GM19438 (cell line): ENCODE measurements around the gene CNMD.
"Not testable (repeated sequence)": the region's sequence is repeated elsewhere in the genome, so short reads cannot be mapped to it uniquely, and the experiment has no call there.

Experiments
- ATAC-seq: cut with Tn5 transposase; IDR thresholded peaks from one replicate; pipeline ENCODE4 v1.9.1; 2021; ENCODE audit warnings: low read depth; ENCODE audit not compliant: unreplicated experiment

Gene CNMD

DNA sequence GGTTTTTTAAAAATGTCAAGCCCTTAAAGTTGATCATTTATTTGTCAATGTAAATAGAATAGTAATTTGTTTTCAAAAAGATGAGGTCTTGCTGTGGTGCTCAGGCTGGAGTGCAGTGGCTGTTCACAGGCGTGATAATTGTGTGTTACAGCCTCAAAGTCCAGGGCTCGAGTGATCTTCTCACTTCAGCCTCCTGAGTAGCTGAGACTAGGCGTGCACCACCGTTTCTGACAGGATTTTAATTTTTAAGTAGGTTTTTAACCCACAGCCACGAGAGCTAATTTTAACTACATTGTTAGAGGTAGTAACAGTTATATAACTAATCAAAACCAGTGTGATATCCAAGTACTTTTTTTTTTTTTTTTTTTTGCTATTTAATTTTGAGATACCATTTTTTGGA is 43.1 kb downstream of the CNMD start:
- no peak for ATAC-seq

DNA sequence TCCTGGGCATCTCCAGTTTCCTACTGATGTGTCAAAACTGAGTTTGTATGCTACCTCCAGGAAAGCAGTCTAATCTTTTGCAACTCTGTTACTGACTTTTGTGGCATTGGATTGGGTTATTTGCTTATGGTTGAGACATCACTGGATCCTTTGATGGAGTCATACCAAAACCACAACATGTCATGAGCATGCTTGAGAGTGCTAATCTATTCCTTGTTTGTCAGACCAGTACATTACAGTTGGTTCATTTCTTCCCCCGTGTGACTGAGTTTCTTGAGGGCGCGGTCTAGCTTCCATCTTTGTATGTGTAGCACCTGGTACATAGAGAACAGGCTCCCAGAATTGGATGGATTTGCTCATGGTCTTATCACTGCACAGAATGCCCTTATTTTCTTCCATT is 43.8 kb downstream of the CNMD start:
- no peak for ATAC-seq

DNA sequence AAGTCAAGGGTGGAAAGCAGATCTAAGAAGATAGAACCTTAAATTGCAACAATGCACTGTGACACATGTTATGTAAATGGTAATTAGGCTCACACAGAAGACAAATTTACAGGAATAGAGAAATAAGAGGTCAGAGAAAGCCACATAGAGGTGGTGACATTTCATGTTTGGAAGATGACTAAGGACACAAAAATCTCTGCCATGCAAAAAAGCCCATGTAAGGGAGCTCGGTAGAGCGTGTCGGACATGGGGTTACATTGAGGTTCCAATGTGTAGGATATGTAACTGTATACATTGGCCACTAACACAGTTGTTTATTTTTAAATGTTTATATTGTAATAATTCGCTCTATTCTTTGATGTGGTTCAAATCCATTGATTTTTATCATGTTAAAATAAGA is 53.2 kb downstream of the CNMD start:
- ATAC-seq: no peak

DNA sequence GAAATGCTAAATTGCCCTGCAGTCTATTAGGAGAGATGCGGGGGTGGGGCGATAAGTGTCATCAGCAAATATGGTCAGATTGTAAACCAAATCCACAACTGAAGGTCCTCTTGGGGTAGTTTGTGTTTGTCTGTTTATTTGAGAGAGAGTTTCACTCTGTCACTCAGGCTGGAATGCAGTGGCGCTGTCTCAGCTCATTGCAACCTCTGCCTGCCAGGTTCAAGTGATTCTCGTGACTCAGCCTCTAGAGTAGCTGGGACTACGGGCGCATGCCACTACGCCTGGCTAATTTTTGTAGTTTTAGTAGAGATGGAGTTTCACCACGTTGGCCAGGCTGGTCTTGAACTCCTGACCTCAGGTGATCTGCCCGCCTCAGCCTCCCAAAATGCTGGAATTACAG is 53.8 kb downstream of the CNMD start:
- ATAC-seq: not testable (repeated sequence)

DNA sequence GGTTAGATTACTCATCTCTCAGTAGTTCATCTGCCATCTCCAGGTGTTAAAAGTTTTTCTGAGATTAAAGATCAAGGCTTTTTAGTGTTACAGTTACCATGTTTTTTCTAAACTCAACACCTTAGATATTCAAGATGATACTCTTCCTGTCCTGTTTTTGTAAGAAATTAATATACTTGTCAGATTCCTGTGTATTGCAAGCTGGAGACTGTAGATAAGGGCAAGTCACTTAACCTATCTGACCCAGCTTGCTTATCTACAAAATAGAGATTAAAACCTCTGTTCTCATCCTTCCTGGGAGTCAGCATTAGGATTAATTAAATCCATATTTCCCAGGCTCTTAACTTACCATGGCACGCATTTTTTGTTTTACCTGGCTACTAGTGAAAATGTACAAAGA is 61.8 kb downstream of the CNMD start:
- no peak for ATAC-seq

DNA sequence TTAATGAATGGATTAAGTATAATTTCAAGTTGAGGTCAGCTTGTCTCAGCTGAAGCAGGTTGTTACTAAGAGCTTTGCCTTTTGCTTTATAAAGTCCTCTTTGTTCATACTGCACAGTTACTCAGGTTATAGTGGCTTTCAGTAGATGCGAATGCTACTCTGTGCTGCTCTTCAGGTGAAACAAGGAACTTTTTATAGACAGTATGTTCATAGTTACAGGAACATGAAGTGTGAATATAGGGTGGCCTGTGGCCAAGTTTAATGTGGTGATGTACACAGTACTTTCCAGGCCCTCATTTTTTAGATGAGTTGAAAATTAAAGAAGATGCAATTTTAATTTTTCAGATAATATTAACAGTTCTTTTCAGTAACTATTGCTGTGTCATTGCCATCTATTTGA is 66.2 kb downstream of the CNMD start:
- ATAC-seq: no peak

DNA sequence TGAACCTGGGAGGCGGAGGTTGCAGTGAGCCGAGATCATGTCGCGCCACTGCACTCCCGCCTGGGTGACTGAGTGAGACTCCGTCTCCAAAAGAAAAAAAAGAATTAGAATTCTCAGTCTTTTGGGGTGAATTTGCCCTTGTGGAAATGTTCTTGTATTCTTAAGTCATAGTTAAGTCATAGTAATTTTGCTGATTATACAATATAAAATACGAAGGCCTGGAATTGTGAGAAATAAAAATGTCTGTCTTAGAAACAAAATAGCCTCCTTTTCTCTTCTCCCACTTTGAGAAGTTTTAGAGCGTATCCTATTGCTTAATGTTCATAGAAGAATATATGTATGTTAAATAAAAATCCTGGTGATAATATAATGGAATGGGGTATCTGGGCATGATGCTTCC is 68.9 kb downstream of the CNMD start:
- ATAC-seq: no peak

DNA sequence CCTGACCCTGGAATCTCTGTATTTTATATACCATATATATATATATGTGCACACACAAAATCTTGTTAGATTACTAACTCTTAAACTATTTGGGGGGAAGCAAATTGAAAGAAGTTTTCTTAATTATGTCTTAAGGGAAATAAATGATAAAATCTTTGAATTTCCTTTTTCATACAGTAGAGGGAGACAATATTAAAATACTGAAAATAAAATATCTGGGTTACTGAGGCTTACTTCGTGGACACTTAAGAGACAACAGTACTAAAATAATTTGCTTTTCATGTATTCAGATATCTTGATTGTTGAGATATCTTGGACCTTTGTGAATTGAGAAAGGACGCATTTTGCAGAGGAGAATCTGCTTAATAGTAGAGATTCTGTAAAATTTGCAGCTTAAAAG is 69.9 kb downstream of the CNMD start:
- no peak for ATAC-seq

DNA sequence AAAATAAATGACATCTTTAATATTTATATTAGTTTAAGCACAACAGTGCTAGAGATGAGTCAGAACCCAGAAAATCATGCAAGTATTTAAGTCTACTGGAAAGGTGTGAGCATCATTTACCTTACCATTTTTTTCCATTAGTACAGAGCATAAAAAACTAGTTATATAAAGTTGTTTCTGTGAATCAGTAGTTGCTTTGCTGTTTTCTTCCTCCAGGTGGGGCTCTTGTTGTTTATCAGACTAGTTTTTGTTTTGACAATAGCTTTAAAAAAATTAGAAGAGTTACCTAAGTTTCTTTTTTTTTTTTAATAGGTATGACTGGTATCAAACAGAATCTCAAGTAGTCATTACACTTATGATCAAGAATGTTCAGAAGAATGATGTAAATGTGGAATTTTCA is 74.3 kb downstream of the CNMD start:
- ATAC-seq: no peak

DNA sequence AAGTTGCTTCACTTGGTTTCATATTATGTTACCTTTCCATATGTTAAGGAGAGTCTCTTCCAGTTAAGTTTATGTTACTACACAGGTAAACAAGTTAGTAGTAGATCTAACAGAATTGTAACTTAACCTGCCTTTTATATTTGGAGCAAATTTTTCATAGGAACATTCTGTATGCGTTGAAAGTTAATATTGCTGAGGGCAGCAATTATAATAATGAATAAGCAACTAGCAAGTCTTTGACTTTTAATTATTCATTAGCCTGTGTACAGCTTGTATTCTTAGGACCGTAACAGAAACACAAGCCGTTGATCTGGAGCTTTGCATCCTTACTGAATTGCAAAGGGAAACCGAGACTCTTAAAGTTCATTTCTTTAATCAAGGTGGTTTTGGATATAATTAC is 75.3 kb downstream of the CNMD start:
- no peak for ATAC-seq

DNA sequence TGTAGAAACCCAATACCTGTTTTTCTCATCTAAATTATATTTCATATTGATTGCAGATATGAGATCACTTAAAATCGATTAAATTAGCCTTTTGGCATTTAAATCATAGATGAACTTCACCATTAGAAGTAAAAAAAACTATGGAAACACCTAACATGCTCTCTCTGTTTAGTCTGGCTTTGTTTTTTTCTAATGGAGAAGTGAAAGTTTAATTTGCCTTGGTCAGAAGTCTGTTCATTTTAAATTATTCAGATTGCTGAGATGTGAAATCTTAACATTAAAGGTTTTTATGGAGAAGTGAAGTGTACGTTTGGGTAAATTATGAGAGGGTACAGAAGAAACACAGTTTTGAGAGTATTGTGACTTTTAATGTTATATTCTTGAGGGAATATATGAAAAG is 80.3 kb downstream of the CNMD start:
- no peak for ATAC-seq
